ENCODE results near the gene DPP6. TPM values are rescaled to one million over a fixed set of nuclear protein-coding genes. Genes with fewer than 3 reads are reported as not detected.

DPP6 gene
- total RNA-seq, 1 experiment from 2014 or later: not detected

DNA sequence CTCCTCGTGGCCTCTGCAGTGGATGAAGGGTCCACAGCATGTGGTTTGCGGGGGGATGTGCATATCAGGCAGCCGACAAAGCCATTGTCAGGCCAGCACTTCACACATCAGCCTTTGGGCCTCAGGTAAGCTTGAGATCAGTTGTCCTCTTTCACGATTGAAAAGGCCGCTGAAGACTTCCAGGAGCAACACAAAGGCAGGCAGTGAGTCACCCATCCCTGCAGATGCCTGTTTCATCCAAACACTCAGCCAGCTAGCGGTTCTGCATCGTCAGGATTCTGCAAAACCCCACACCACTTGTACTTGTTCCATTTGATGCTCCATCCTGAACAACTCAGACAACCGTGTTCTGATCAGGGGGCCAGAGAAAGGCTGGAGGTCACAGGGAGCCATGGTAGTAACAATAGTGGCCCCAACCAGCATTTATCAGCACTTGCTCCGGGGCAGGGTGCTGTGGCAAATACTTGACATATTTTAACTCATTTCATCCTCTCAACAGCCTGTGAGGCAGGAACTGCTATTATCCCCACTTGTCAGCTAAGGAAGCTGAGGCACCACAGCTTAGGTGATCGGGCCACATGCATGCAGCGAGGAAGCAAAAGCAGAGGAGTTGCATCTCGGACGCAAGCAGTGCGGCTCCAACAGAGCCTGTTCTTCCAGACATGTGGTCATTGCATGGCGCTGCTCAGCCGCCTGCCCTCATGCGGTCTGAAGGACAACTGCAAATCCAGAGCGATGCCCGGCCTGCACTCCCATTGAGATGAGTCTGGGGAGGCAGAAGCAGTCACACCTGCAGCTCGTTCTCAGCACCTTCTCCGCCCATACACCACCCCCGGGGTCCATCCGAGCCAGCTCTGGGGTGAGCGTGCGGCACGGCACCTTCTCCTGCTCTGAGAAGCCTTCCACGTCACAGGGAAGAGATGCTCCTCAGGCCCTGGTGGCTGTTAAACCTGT lies 805.8 kb downstream of the DPP6 start:
- ChIA-PET POLR2A (ENCODE audit: unreplicated experiment) (no interaction called here), CTCF (no interaction called here)
- Histone ChIP-seq H3K79me2 (ENCODE audit: low read length) (no peaks in the 10 kb centered on the region), H3K9me2 (replicated peaks; ENCODE audit: low read length) (no peaks in the 10 kb centered on the region), H3F3A (ENCODE audit: low read length, unreplicated experiment) (no peaks in the 10 kb centered on the region), H2AFZ (ENCODE audit: low read length) (no peak overlapping the region), H3K27me3 (ENCODE audit: low read length) (peaks cover 38% of the 10 kb centered on the region; the same call in 1 of the 2 replicates), H3K4me3 (ENCODE audit: low read length) (no peak overlapping the region), H3K36me3 (ENCODE audit: low read depth, low read length) (no peaks in the 10 kb centered on the region), H3K27ac (ENCODE audit: low read length) (no peak overlapping the region), H4K20me1 (ENCODE audit: low read length) (no peaks in the 10 kb centered on the region), H3K4me2 (ENCODE audit: low read length) (no peak overlapping the region), H3K4me1 (ENCODE audit: insufficient read depth, low read length) (no peaks in the 10 kb centered on the region), H3K9ac (ENCODE audit: low read length) (no peak overlapping the region), H3K9me3 (ENCODE audit: low read length) (no peaks in the 10 kb centered on the region)
- DNase-seq: no peak
- TF ChIP-seq EZH2 (IDR thresholded peaks at IDR 0.05; ENCODE audit: low read length, unreplicated experiment): no peak
- TF ChIP-seq, protein P1, sequence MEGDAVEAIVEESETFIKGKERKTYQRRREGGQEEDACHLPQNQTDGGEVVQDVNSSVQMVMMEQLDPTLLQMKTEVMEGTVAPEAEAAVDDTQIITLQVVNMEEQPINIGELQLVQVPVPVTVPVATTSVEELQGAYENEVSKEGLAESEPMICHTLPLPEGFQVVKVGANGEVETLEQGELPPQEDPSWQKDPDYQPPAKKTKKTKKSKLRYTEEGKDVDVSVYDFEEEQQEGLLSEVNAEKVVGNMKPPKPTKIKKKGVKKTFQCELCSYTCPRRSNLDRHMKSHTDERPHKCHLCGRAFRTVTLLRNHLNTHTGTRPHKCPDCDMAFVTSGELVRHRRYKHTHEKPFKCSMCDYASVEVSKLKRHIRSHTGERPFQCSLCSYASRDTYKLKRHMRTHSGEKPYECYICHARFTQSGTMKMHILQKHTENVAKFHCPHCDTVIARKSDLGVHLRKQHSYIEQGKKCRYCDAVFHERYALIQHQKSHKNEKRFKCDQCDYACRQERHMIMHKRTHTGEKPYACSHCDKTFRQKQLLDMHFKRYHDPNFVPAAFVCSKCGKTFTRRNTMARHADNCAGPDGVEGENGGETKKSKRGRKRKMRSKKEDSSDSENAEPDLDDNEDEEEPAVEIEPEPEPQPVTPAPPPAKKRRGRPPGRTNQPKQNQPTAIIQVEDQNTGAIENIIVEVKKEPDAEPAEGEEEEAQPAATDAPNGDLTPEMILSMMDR (conservative IDR thresholded peaks at IDR 0.05; ENCODE audit: low read depth, low read length): no peak
- TF ChIP-seq EZH2phosphoT487 (IDR thresholded peaks at IDR 0.05; ENCODE audit: borderline replicate concordance, low read length): no peak
- intact Hi-C loops (cut with micrococcal nuclease): no loop called here
- no TSS peak for BruUV-seq (replicated peaks)
- no peak for ATAC-seq

GRCh38 chr7:154858836-154859537 lies 806.8 kb downstream of the DPP6 start:
- Histone ChIP-seq H3K79me2 (ENCODE audit: low read length) (no peaks in the 10 kb centered on the region), H3F3A (ENCODE audit: low read length, unreplicated experiment) (no peaks in the 10 kb centered on the region), H3K4me3 (ENCODE audit: low read length) (no peak overlapping the region), H3K9me2 (replicated peaks; ENCODE audit: low read length) (no peaks in the 10 kb centered on the region), H3K36me3 (ENCODE audit: low read depth, low read length) (no peaks in the 10 kb centered on the region), H3K9me3 (ENCODE audit: low read length) (no peaks in the 10 kb centered on the region), H2AFZ (ENCODE audit: low read length) (no peak overlapping the region), H3K27me3 (ENCODE audit: low read length) (peaks cover 38% of the 10 kb centered on the region; the same call in 1 of the 2 replicates), H3K27ac (ENCODE audit: low read length) (no peak overlapping the region), H3K4me2 (ENCODE audit: low read length) (no peak overlapping the region), H4K20me1 (ENCODE audit: low read length) (no peaks in the 10 kb centered on the region), H3K9ac (ENCODE audit: low read length) (no peak overlapping the region), H3K4me1 (ENCODE audit: insufficient read depth, low read length) (no peaks in the 10 kb centered on the region)
- intact Hi-C loops (cut with micrococcal nuclease): no loop called here
- no peak for DNase-seq
- ChIA-PET POLR2A (ENCODE audit: unreplicated experiment) (no interaction called here), CTCF (no interaction called here)
- ATAC-seq: no peak
- TF ChIP-seq EZH2phosphoT487 (IDR thresholded peaks at IDR 0.05; ENCODE audit: borderline replicate concordance, low read length) (no peak), EZH2 (IDR thresholded peaks at IDR 0.05; ENCODE audit: low read length, unreplicated experiment) (no peak)
- TF ChIP-seq, protein P1 (conservative IDR thresholded peaks at IDR 0.05; ENCODE audit: low read depth, low read length): no peak
- no TSS peak for BruUV-seq (replicated peaks)
